ENCODE measurements around the gene CLC.
"Not testable (repeated sequence)": the region's sequence is repeated elsewhere in the genome, so short reads cannot be mapped to it uniquely, and the experiment has no call there.

DNA sequence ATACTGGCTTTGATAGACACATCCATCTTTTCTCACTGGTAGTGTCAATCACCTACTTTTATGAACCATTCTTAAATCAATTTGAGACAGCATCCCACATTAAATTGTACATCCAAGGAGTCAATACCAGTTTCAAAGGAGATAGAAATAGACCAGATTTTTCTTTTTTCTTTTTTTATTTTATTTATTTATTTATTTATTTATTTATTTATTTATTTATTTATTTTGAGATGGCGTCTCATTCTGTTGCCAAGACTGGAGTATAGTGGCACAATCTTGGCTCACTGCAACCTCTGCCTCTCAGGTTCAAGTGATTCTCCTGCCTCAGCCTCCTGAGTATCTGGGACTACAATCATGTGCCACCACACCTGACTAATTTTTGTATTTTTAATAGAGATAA is 24.0 kb upstream of the CLC start:
- TF ChIP-seq EZH2phosphoT487 (IDR thresholded peaks at IDR 0.05; ENCODE audit: insufficient read depth, low read depth); EZH2 (IDR thresholded peaks at IDR 0.05; ENCODE audit: insufficient read depth, poor library complexity, severe bottlenecking): not testable (repeated sequence)
